T47D (cell line): ENCODE measurements around the gene LENG8.

ENCODE experiments used
- DNase-seq, 2 experiments: peaks; one replicate each; pipeline versions ENCODE4 v3.0.0 to v3.0.0-alpha.2; 2011 to 2012; ENCODE audit warnings: low read depth in 1 of 2, low spot score in 1 of 2
- JUND ChIP-seq: IDR thresholded peaks from 2 replicates; pipeline ENCODE4 v1.6.1; 2012; ENCODE audit warnings: low read depth
- in situ Hi-C: cut with HindIII; loops from 2 replicates; pipeline ENCODE4 v1.10.0; 2016; ENCODE audit warnings: low sequenced_read_pairs, low pct_unique_long_range_greater_than_20kb

The LENG8 gene

DNA sequence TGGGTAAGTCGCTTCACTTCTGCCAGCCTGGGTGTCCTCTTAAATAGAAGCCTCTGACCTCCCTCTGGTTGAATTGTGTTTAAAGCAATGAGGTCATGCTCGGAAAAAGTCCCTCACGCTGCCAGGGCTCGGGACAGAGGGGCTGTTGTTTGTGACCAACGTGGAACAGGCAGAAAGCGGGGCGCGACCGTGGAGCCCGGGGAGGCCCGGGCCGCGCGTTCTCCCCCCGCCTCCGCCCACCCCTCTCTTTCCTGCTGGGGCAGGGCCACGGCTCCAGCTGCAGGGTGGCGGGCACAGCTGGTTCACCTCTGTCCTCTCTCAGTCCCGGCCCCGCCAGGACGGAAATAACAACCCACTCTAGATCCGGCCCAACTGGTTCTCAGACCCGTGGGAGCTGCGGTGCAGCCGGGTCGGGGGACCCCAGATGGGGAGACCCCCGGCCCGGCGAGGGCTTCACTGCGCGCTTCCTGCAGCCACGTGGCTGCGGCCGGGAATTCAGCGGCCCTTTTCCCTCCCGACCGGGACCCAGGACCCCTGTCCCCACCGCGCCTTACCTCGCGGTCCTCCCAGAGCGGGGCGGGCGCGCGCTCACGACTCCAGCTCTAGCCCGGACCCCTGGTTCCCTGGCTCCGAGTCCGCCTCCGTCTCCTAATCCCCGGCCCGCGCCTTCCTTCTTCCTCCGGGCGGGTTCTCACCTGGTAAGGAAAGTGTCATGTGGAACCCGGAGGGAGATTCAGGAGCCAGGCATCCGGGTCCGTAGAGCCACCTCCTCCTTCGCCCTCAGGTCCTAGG lies 22.2 kb downstream of the LENG8 start:
- in situ Hi-C loops, result no loop called here
- DNase-seq, result peak; percentile 28 to 38
- TF ChIP-seq JUND, result no peak

DNA sequence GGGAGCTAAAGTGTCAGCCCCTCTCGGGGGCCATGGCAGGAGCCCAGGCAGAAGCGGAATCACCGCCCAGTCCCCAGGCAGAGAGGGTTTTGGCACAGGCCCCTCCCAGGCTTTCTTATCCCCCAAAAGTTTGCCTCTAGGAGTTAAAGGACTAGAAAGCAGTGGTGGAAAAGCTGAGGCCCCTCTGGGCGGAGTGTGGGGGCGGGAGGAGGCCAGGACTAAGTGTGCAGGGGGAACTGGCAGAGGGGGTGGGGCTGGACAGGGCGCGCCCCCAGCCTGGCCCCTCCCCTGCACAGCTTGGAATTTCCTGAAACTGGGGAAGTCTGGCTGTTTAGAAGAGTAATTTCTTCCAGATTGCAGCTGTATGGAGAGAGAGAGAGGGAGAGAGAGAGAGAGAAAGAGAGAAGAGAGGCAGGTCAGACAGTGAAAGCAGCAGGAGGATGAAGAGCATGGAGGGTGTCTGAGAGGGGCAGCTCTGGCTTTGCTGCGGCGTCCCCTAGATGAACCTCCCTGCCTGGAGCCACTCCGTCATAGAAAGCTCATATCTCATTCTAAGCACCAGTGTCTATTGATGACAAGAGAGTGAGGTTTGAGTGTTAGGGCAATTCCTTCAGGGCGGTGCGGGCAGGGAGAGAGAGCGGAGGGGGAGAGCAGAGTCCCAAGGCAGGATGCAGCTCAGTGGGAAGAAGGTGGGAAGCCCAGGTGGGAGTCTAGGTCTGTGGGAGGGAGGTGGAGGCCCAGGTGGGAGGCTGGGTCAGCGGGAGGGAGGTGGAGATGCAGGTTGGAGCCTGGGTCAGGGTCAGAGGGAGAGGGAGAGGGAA lies 24.3 kb downstream of the LENG8 start, which contains the start of gene CDC42EP5:
Gene CDC42EP5 (minus strand): TSS at position 226 of the 821 bp plus-strand sequence. CDS start 7,749 bp downstream, outside the sequence.
- in situ Hi-C loops, result no loop called here
- no peak for TF ChIP-seq JUND
- DNase-seq, result no peak

DNA sequence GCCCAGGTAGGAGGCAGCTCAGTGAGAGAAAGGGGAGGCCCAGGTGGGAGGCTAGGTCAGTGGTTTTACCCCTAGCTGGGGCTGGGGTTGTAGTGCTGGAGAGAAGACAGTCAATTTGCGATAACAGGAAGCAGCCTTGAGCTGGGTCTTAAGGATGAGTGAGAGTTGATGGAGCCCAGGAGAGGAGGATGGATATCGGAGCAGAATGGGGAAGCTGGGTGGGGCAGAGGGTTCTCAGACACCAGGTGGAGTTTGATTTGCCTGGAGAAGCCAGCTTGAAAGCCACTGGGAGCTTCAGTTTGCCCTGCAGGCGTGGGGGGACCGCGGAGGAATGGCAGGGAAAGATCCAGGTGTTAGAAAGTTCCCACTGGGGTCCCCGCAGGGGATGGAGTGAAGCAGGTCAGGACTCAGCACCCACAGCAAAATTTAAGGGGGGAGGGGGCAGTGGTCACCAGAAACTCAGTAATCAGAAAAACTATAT lies 24.9 kb downstream of the LENG8 start:
- no peak for DNase-seq
- TF ChIP-seq JUND, result no peak
- in situ Hi-C loops, result no loop called here

DNA sequence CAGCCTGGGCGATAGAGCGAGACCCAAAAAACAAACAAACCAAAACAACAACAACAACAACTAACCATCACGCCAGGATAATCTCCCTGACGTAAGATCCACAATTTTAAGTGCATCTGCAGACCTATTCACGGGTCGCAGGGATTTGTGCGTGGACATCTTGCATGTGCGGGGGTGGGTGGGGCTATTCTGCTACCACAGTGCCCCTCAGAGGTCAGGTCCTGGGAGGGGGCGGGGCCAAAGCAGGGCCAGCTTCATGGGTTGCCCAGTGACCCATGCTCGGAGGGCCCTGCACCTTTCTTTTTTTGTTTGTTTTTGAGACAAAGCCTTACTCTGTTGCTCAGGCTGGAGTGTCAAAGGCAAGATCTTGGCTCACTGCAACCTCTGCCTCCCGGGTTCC lies 26.7 kb downstream of the LENG8 start:
- DNase-seq, result no peak
- TF ChIP-seq JUND, result no peak
- in situ Hi-C loops, result no loop called here

DNA sequence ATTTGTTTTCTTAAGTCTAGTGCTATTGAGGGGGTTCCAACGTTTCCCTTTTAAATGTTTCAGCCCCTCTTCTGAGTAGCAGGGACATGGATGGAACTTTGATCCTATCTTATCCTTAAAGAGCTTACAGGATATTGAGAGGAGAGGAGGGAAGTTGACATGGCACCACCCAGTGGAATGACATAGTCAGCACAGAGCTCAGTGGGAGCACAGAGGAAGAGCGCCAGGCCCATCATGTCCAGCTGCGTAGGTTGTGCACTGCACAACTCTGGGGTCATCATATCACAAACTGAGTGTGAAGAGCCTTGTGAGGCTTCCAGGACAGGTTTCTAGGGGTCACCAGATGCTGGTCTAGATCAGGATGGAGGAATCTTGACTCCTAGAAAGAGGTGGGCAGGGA lies 28.7 kb downstream of the LENG8 start:
- in situ Hi-C loops, result no loop called here
- DNase-seq, result no peak

DNA sequence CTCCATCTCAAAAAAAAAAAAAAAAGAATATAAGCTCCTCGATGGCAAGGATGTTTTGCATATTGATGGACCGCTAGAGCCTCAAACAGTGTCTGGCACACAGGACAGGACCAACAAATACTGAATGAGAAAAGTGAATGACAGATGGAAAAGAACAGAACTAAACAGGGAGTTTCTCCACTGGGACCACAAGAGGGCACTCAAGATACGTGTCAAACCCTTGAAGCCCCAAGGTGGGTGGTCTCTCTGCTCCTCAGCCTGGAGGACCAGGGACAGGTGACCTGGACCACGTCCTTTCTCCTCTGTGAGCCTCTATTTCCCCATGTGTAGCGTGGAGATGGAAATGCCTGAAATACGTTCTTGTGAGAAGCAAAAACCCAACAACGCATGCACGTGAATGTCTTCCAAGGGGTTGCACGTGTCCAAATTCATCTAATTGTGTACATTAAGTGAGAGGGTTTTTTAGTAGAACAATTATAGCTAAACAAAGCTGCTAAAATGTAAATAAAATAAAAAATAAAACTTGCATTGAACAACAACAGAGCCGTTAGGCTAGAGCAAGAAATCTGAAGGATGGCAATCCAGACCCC lies 29.8 kb downstream of the LENG8 start:
- DNase-seq, result peak in 1 of 2 experiments; percentile 56
- in situ Hi-C loops, result no loop called here
- no peak for TF ChIP-seq JUND

More for the DNA sequence above, 28.7 kb downstream of the LENG8 start:
- no peak for TF ChIP-seq JUND

DNA sequence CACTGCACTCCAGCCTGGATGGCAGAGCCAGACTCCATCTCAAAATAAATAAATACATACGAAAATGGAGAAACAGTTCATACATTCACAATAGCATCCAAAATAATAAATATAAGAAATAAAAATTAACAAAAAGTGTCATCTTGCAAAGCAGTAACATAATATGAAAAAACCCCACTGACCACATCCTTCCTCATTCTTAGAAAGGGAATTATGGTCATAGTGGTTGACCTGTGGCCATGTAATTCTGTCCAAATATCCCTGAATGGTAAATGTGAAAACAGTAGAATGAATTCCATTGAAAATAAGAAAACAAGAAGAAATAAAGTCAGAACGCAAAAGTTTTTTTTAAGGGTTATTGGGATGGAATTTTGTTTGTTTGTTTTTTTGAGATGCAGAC lies 31.1 kb downstream of the LENG8 start:
- no peak for DNase-seq
- TF ChIP-seq JUND, result no peak
- in situ Hi-C loops, result no loop called here

DNA sequence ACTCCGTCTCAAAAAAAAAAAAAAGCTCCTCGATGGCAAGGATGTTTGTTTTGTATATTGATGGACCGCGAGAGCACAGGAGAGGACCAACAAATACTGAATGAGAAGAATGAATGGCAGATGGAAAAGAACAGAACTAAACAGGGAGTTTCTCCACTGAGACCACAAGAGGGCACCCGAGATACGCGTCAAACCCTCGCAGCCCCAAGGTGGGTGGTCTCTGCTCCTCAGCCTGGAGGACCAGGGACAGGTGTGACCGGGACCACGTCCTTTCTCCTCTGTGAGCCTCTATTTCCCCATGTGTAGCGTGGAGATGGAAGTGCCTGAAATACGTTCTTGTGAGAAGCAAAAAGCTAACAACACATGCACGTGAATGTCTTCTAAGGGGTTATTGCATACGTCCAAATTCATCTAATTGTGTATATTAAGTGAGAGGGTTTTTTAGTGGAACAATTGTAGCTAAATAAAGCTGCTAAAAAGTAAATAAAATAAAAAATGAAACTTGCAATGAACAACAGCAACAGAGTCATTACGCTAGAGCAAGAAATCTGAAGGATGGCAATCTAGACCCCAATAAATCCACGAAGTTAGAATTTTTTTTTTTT lies 32.4 kb downstream of the LENG8 start:
- in situ Hi-C loops, result no loop called here
- peak in 1 of 2 experiments; percentile 51 for DNase-seq
- TF ChIP-seq JUND, result no peak

DNA sequence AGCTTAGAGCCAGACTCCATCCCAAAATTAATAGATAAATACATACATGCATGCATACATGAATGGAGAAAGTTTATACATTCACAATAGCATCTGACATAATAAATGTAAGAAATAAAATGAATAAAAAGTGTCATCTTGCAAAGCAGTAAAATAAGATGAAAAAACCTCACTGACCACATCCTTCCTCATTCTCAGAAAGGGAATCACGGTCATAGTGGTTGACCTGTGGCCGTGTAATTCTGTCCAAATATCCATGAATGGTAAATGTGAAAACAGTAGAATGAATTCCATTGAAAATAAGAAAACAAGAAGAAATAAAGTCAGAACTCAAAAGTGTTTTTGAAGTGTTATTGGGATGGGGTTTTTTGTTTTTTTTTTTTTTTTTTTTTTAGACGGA lies 33.9 kb downstream of the LENG8 start:
- in situ Hi-C loops, result no loop called here
- TF ChIP-seq JUND, result no peak
- no peak for DNase-seq

DNA sequence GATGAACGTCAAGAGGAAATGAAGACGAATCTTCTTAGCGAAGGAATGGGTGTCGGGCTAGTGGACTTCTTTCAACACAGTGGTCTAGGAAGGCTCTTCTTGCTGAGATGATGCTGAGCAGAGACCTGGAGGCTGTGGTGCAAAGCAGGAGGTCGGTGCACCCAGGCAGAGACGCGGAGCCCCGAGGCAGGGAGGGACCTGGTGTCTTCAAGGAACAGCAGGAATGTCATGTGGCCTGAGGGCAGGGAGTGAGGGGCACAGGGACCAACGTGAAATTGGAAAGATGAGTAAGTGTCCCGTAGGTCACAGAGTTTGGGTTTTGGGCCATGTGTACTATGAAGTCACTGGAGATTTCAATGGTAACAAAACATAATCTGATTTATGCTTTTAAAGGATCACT lies 35.5 kb downstream of the LENG8 start:
- no peak for DNase-seq
- in situ Hi-C loops, result no loop called here
- no peak for TF ChIP-seq JUND

DNA sequence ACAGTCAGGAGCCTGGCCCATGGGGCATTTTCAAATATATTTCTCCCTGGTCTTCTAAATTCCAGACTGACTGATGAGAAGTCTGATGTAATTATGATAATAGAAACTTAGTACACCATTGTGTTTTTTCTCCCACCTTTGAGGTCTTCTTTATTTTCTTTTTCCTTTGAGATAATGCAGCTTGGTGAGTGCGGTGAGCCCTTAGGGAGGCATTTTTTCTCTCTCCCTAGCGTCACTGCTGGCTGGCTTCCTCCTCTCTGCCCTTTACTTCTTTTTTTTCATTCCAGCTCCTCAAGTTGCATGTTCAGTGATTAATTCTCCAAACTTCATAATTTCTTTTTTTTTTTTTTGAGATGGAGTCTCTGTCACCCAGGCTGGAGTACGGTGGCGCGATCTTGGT lies 36.9 kb downstream of the LENG8 start:
- in situ Hi-C loops, result no loop called here
- no peak for TF ChIP-seq JUND
- DNase-seq, result no peak

DNA sequence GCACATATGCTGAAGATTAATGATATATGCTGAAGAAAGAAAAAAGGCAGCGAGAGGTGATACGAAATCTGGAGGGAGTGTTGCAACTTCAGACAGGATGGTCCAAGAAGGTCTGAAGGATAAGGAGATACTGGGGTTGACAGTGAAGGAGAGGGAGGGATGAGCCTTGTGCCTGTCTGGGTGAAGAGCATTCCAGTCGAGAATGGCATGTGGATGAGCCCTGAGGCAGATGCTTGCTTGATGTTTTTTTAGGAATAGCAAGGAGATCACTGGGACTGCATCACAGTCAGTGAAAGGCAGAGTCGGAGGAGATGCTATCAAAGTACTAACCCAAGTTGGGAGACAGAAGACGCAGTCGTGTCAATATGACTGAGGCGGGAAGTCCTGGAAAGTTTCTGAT lies 40.3 kb downstream of the LENG8 start:
- no peak for TF ChIP-seq JUND
- DNase-seq, result no peak
- in situ Hi-C loops, result no loop called here

DNA sequence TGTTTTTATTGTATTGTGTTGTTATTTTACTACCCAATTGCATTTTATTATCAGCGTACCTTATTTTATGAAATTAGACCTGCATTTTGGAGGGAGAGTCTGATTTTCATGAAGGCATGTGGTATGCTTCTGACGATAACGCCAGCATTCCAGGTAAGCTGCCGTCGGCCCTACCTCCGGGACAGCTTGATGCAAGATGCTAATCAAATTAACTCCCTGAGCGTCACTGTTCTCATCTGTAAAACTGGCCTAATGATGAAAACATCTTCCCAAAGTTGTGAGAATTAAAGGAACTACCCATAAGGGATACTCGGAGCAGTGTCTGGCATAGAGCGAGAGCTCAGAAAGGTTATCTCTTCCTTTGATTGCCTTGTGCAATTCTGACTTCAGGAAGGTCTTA lies 40.8 kb downstream of the LENG8 start:
- in situ Hi-C loops, result no loop called here
- no peak for DNase-seq

More for the DNA sequence above, 40.8 kb downstream of the LENG8 start:
- TF ChIP-seq JUND, result no peak
